HepG2 (cell line): ENCODE data around the gene RYK. TPM values are rescaled to one million over a fixed set of nuclear protein-coding genes. Genes with fewer than 3 reads are reported as not detected.

Experiments used
- ATAC-seq: fragments of 200-7000 bp; cut with Tn5 transposase; 3 replicates; pipeline ENCODE4 v1.9.1; 2020; ENCODE audit warnings: mild to moderate bottlenecking, moderate library complexity
- BruUV-seq: library from RNA; stranded (reverse); fragments of 400-500 nt; replicated peaks from 2 replicates; lab custom pipeline; 2021; lab: Mats Ljungman, UMichigan
- CTCF ChIA-PET: fragments of 300-600 bp; formaldehyde crosslinking; extraction: SDS; loops from one replicate; lab custom pipeline; 2021; ENCODE audit warnings: low total read pairs, inconsistent platforms, low intra/inter-chr PET ratio; lab: Yijun Ruan, JAX
- POLR2A ChIA-PET: fragments of 350-600 bp; sonication (Branson Sonifier 250); formaldehyde crosslinking; loops from one replicate; lab custom pipeline; 2020; ENCODE audit warnings: antibody characterized with exemption, inconsistent platforms; lab: Yijun Ruan, JAX
- DNase-seq: peaks from one replicate; pipeline ENCODE4 v3.0.0-alpha.2; 2015; ENCODE audit warnings: low spot score
- FAIRE-seq: peaks from 3 replicates; lab custom pipeline; 2011; peaks lifted over from hg19 to GRCh38; lab: Jason Lieb, UNC
- H2AFZ ChIP-seq: one replicate; pipeline ENCODE4 v1.6.1; 2011; ENCODE audit warnings: low read length, inconsistent platforms
- H3K27ac ChIP-seq: fragments of 300-600 bp; 3 replicates; pipeline ENCODE4 v1.8.0; 2011; ENCODE audit warnings: mixed run types, mild to moderate bottlenecking, mixed read lengths, low read length, inconsistent platforms; ENCODE audit not compliant: insufficient read depth; ENCODE audit errors: extremely low read length
- H3K27me3 ChIP-seq, 2 experiments: fragments of 200-600 bp in 1 of 2; 2 replicates in 1 of 2; 3 replicates in 1 of 2; pipeline versions ENCODE4 v1.6.0 to v1.8.0; 2011; ENCODE audit warnings: low read length in 2 of 2, mild to moderate bottlenecking in 2 of 2, moderate library complexity in 2 of 2, inconsistent platforms in 1 of 2; ENCODE audit not compliant: insufficient read depth in 2 of 2, control insufficient read depth in 1 of 2
- H3K36me3 ChIP-seq, 2 experiments: fragments of 200-600 bp in 1 of 2; replicated peaks in 1 of 2; 2 replicates in 1 of 2; 3 replicates in 1 of 2; pipeline versions ENCODE4 v1.5.1 to v1.8.0; 2011; ENCODE audit warnings: low read length in 2 of 2, inconsistent platforms in 1 of 2; ENCODE audit not compliant: insufficient read depth in 2 of 2, control insufficient read depth in 1 of 2
- H3K4me1 ChIP-seq: 2 replicates; pipeline ENCODE4 v1.5.1; 2012; ENCODE audit warnings: low read length, inconsistent platforms; ENCODE audit not compliant: insufficient read depth
- H3K4me2 ChIP-seq: 2 replicates; pipeline ENCODE4 v1.6.0; 2011; ENCODE audit warnings: low read depth, low read length, inconsistent platforms
- H3K4me3 ChIP-seq, 3 experiments: fragments of 200-600 bp in 1 of 3; sonication (generic), shearing (Covaris generic) in 1 of 3; replicated peaks in 1 of 3; 2 replicates each; pipeline ENCODE4 v1.5.1; 2011 to 2016; ENCODE audit warnings: low read length in 3 of 3, inconsistent platforms in 2 of 3, low read depth in 2 of 3, mild to moderate bottlenecking in 2 of 3, control low read depth in 1 of 3, mixed read lengths in 1 of 3; ENCODE audit not compliant: insufficient read depth in 1 of 3
- H3K79me2 ChIP-seq: one replicate; pipeline ENCODE4 v1.6.1; 2011; ENCODE audit warnings: low read length, inconsistent platforms; ENCODE audit not compliant: insufficient read depth
- H3K9ac ChIP-seq: 2 replicates; pipeline ENCODE4 v1.6.0; 2011; ENCODE audit warnings: mild to moderate bottlenecking, low read depth, low read length, inconsistent platforms; ENCODE audit not compliant: insufficient read depth
- H3K9me3 ChIP-seq: 2 replicates; pipeline ENCODE4 v1.5.1; 2012; ENCODE audit warnings: mild to moderate bottlenecking, low read length
- H4K20me1 ChIP-seq: 2 replicates; pipeline ENCODE4 v1.6.0; 2011; ENCODE audit warnings: inconsistent platforms, mild to moderate bottlenecking, low read length, moderate library complexity; ENCODE audit not compliant: insufficient read depth
- ETV5 ChIP-seq: IDR thresholded peaks from 2 replicates; pipeline ENCODE4 v1.6.1; 2018; ENCODE audit warnings: missing biosample characterization, missing genetic modification reagents, inconsistent platforms, borderline replicate concordance
- MATR3 ChIP-seq: sonication (generic); formaldehyde crosslinking; IDR thresholded peaks from 2 replicates; pipeline ENCODE4 v1.4.0; 2020; ENCODE audit warnings: missing genetic modification reagents
- SRY ChIP-seq: sonication (generic); formaldehyde crosslinking; IDR thresholded peaks from 2 replicates; pipeline ENCODE4 v1.8.0; 2022; ENCODE audit warnings: mild to moderate bottlenecking, missing genetic modification reagents
- TMF1 ChIP-seq: sonication (generic); formaldehyde crosslinking; IDR thresholded peaks from 2 replicates; pipeline ENCODE4 v1.8.1; 2022; ENCODE audit warnings: low read depth, missing genetic modification reagents
- TRIM24 ChIP-seq: sonication (generic); formaldehyde crosslinking; IDR thresholded peaks from 2 replicates; pipeline ENCODE4 v1.8.0; 2022; ENCODE audit warnings: mild to moderate bottlenecking, missing genetic modification reagents
- TSC22D2 ChIP-seq: sonication (generic); formaldehyde crosslinking; IDR thresholded peaks from 2 replicates; pipeline ENCODE4 v1.5.1; 2020; ENCODE audit warnings: missing genetic modification reagents, mild to moderate bottlenecking, borderline replicate concordance
- ZBTB38 ChIP-seq: sonication (generic); formaldehyde crosslinking; IDR thresholded peaks from 2 replicates; pipeline ENCODE4 v1.5.1; 2020; ENCODE audit warnings: mild to moderate bottlenecking, missing genetic modification reagents
- ZNF569 ChIP-seq: sonication (generic); formaldehyde crosslinking; IDR thresholded peaks from 2 replicates; pipeline ENCODE4 v1.5.0; 2020; ENCODE audit warnings: mild to moderate bottlenecking, missing genetic modification reagents, moderate library complexity, borderline replicate concordance
- ZNF607 ChIP-seq: sonication (generic); formaldehyde crosslinking; IDR thresholded peaks from 2 replicates; pipeline ENCODE4 v1.5.1; 2020; ENCODE audit warnings: missing genetic modification reagents, mild to moderate bottlenecking, borderline replicate concordance
- ZNF879 ChIP-seq: sonication (generic); formaldehyde crosslinking; IDR thresholded peaks from 2 replicates; pipeline ENCODE4 v1.8.1; 2023; ENCODE audit warnings: missing genetic modification reagents
- WGBS: methylation state at CpG from one replicate; pipeline ENCODE4 v1.1.6; 2017; ENCODE audit warnings: low lambda C conversion rate; 5-methylcytosine and 5-hydroxymethylcytosine counted together
- in situ Hi-C: cut with HindIII; loops from 2 replicates; pipeline ENCODE4 v1.10.0; 2017; ENCODE audit warnings: low pct_unique_long_range_greater_than_20kb; ENCODE audit not compliant: extremely low pct_ligation_motif_present
- intact Hi-C: fragments of 100-400 bp; cut with micrococcal nuclease; formaldehyde crosslinking; loops from one replicate; pipeline ENCODE4 v1.10.0; 2022; ENCODE audit not compliant: unreplicated experiment
- polyA plus RNA-seq, 8 experiments: library from polyadenylated mRNA; depleted of rRNA in 3 of 8; stranded (reverse) in 7 of 8; unstranded in 1 of 8; fragments of >200 nt; fragmentation: Illumina TruSeq in 4 of 8; extraction: Trizol in 4 of 8; gene quantifications; 2 replicates each; pipeline versions ENCODE4 v1.2.1 to v1.2.3, GENCODE V29; 2011 to 2016; ENCODE audit warnings: low read depth in 4 of 8, missing spikeins in 1 of 8, mixed read lengths in 1 of 8; ENCODE audit not compliant: insufficient read depth in 1 of 8
- total RNA-seq, 5 experiments: library from RNA; depleted of rRNA; stranded (reverse); fragments of >200 nt; fragmentation: Illumina TruSeq; extraction: Trizol; gene quantifications; 2 replicates each; pipeline ENCODE4 v1.2.3, GENCODE V29; 2016; ENCODE audit warnings: low read depth in 1 of 5
- TF ChIP-seq, protein P1 (sequence below): sonication (generic); formaldehyde crosslinking; conservative IDR thresholded peaks from 2 replicates; pipeline ENCODE4 v1.5.0; 2020; ENCODE audit warnings: missing genetic modification reagents

Gene RYK
- total and polyA plus RNA-seq, 2 of the 13 experiments (the other 11 are each of a cell fraction or from before 2014, with no cell fraction given): 35.0 to 66.2 TPM

DNA sequence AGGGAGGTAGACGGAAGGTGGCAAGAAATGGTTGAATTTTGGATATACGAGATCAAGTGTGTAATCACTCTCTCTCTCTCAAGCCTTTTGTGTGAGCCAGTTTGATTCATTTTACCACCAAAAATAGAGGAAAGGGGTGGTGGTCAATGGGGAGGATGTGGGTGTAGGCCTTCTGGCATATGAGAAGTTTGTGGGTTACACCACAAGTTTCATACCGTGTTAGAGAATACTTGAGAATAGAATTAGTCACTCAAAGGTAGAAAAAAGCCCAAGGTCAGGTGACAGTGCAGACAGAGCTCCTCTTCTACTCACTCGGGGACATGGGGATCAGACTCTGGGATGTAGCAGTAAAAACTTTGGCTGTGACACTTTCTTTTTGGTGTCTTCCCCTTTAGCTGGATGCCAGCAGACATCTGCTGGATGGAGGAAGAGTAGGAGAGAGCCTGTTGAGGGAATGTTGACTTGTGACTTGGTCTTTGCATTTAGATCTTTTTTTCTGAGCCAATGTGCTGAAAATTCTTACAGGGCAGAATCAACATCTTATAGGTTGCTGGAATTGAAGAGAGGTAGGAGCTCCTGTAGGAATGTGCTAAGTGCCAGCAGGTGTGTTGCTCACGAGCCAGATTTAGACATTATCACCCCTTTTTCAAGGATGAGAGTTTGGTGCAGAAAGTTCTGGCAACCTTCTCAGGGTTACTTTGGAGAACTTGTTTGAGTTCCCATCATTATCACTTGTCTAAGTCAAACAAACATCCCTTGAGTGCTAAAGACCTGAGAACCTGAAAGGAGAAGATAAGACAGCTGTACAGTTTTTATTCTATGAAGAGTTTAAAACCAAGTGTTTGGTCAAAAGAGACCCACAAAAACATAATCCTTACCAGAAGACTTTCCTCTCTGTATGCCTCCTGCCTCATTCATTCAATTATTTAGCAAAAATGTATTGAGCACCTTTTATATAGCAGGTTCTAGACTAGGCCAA lies 43.9 kb upstream of the RYK start:
- Histone ChIP-seq H3K4me2 (no peak overlapping the region), H3K9ac (no peak overlapping the region), H3K36me3 (no peaks in the 10 kb centered on the region), H3K9me3 (peaks cover 3% of the 10 kb centered on the region; the same call in 1 of the 2 replicates), H2AFZ (no peak overlapping the region), H3K27me3 (no peaks in the 10 kb centered on the region; a peak in 1 of 5 replicates), H3K4me3 (no peak overlapping the region), H3K79me2 (no peaks in the 10 kb centered on the region), H3K4me1 (peaks cover 8% of the 10 kb centered on the region; the same call in 1 of the 2 replicates), H4K20me1 (no peaks in the 10 kb centered on the region), H3K27ac (no peak overlapping the region)
- intact Hi-C loops (loop anchor here (5.0 kb wide), 2 partner anchors 42 to 97 kb away; partner anchors contain the start of gene RYK), in situ Hi-C loops (no loop called here)
- ATAC-seq (no peak), FAIRE-seq (no peak), DNase-seq (no peak)
- TF ChIP-seq MATR3 (no peak), TMF1 (no peak), ZBTB38 (CRISPR knock-in tag) (no peak), ZNF607 (CRISPR knock-in tag) (no peak), ZNF569 (no peak), TRIM24 (CRISPR knock-in tag) (no peak), ETV5 (CRISPR knock-in tag) (no peak), SRY (CRISPR knock-in tag) (no peak), ZNF879 (CRISPR knock-in tag) (no peak), TSC22D2 (CRISPR knock-in tag) (no peak)
- TF ChIP-seq, protein P1, sequence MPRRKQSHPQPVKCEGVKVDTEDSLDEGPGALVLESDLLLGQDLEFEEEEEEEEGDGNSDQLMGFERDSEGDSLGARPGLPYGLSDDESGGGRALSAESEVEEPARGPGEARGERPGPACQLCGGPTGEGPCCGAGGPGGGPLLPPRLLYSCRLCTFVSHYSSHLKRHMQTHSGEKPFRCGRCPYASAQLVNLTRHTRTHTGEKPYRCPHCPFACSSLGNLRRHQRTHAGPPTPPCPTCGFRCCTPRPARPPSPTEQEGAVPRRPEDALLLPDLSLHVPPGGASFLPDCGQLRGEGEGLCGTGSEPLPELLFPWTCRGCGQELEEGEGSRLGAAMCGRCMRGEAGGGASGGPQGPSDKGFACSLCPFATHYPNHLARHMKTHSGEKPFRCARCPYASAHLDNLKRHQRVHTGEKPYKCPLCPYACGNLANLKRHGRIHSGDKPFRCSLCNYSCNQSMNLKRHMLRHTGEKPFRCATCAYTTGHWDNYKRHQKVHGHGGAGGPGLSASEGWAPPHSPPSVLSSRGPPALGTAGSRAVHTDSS: no peak
- WGBS: 21% methylated on average over 5 of the region's 5 CpGs
- no TSS peak for BruUV-seq
- POLR2A ChIA-PET: no interaction called here
- CTCF ChIA-PET: no interaction called here
